Kidney capillary endothelial cell (primary cell): Measurements from ENCODE around the gene CADM2.

Source experiments
- DNase-seq: peaks from one replicate; pipeline ENCODE4 v3.0.0-alpha.2; 2018; ENCODE audit warnings: low spot score

The CADM2 gene

DNA sequence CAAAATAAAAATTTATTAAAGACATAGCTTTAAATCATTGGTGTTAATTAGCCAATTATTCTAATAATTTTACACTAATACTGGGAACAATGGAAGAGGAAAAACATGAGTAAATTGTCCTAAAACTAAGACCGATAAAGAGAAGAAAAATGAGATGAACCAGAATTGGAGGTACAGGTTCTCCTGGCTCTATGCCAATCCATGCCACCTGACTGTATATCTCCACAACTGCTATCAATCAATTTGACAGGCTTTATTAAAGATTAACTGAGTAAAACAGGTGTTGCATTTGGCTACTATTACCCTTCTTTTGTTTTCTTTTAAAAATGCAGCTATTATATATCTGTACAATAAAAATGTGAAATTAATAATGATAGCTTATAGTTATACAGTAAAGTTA is 850.0 kb downstream of the CADM2 start:
- no peak for DNase-seq

DNA sequence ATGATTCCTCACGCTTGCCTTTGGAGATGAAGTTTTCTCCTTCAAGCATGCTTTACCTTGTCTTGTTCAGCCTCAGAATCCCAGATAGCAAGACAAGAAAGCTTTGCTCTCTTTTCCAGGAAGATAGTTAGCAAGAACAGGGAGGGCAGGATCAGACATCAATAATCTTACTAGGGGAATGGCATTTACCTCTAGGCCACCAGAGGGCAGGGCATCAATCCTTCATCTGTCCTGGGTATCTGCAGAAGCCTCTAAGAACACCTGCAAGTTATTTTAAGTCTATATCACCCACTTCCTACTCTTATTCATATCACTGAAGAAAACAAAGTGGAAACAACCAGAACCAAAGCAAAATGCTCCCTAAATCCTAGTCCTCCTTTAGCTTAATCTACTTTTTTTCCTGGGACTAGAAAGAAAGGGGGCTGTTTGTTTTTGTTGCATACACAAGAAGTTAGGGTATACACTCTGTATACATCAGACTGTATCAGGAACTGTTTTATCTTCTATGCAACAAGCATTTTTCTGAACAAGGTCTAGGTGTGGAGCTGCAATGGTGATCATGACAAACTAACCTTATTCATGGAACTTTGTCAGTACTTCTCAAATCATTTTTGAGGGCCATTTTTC is 862.5 kb downstream of the CADM2 start:
- peak; percentile 6 for DNase-seq

DNA sequence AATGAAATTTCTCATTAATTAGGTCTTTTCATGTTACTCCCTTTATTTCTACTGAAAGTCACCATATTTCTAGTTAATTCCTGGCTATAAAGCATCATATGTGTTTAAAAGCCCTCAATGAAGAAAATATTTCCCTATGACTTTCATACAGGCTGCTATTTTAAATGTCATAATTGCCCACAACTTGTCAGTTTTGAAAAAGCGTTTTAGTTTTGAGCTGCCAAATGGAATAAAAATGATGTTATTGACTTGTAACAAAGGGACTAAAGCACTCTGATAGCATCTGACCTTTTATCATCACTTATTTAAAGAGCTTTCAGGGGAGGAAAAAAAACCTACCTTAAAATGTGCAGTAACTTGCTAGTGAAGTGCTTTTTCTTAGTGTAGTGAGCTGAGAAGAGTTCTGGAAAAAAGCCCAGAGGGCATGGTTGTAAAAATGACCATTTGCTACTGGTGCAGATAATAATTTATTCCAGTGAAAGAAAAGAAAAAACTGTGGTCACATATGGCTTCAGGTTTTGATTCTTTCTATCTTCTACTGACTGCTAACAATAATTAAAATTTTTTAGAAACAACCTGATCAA is 877.2 kb downstream of the CADM2 start:
- DNase-seq = no peak

DNA sequence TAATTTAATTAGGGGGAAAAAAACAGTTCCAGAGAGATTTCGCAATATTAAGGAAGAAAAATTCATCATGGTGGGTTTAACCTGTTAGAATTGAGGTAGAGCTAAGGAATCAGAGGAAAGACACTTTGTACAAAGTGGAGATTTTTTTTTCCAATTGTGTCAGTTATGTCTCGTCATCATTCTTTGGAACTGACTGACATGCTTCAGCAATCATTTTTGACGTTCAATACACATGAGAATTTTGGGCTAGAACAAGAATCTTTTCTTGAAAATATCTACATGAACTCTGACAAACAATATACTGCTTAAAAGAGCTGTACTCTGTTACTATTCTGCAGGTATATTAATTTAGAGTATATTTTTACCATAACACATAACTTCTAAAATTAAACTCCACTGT is 878.6 kb downstream of the CADM2 start:
- no peak for DNase-seq

DNA sequence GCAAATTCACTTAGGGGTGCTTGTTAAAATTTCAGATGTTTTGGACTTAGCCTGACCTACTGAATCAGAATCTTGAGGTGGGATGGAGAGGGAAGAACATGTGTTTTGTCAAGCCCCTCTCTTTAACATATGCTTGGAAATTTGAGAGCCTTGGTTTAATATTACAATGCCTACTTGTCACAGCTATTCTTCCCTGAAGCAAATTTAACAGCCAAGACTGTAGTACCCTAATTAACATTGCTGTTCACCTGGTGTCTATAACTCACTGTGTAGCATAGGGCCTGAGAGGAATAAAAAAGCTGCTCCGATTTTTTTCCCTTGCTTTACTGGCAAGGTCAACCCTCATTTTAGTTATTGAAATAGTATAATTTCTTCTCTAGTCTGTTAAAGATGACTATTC is 880.1 kb downstream of the CADM2 start:
- no peak for DNase-seq

DNA sequence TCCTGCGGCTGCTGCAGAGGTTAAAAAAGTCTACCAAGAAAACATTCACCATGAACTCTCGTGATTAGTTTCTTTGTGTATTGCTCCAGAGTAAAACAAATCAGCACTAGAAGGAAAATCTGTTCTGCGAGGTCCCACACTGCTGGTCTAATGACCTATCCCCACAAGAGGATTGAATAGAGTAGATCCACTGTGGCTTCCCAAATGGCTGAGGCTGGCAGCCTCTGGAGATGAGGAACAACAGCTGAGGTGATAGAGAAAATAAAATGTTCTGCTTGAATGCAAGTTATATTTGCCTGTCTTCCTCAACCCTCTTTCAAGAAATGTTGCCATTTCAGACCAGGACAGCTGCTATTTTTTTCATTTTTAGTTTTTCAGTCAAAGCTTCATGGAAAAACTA is 883.3 kb downstream of the CADM2 start:
- DNase-seq = no peak

DNA sequence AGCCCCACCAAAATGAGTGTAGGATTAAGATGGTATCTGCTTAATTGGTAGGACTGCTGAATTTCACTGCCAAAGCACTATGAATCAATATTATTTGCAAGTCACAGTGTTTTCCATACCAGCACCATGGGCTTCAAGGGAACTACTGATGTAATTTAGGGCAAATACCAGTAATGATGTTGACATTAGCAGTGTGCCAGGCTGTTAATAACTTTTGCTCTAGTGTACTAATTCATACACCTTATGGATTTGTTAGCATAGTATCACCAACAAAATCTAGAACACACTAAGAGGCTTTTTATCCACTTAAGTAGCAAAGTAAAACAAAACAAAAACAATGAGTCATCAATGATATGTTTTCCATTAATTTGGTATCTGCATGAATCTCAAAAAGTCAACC is 888.2 kb downstream of the CADM2 start:
- DNase-seq = no peak

DNA sequence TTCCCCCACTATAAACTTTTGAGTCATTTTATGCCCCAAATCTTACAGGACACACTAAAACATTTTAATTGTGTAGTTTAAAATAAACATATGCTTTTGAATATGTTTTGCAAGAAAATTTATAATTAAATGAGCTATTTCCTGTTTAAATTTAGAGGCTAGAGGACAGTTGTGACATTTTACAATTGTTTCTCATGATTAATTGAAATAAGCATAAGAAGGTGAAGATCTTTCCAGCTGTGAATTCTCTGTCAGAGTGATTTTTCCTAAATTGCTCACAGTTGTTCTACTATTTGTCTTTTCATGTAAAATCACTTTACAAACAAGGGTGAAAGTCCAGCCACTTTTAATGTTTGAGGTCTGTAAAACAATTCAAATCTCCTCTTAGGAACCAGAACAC is 892.3 kb downstream of the CADM2 start:
- DNase-seq = no peak

DNA sequence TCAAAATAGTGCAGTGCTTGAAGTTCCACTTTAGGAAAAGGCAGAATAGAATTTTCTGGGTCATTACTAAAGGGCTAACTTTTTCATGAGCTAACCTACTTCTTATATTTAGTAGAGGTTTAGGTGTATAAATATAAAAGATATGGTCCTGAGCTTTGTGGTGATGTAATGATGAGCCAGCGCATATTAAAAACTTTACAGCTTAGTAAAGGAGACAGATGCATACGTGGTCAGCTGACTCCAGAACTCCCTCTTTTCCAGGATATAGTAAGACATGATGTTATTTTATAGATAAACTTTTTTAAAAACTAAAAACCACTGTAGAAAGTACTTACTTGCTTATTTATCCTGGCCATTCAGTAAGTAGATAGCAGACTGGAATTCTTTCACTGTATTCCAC is 895.0 kb downstream of the CADM2 start:
- no peak for DNase-seq

DNA sequence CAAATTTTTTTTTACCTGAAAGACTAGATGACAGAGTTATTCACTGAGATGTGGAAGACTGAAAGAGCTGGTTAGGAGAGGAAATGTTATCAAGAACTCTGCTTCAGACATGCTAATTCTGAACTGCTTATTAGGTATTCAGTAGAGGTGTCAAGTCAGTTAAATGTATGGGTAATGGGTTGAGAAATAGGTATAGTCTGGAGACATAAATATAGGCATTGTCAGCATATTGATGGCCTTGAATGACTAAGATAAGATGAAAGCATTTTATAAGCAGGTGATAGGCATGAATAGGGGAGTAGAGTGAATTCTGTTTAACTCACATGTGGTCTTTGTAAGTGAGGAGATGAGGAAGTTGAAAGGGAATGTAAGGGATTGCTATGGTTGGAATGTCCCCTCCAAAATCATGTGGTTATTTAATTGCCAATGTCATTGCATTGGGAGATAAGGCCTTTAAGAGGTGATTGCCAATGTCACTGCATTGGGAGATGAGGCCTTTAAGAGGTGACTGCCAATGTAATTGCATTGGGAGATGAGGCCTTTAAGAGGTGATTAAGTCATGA is 904.2 kb downstream of the CADM2 start:
- no peak for DNase-seq

DNA sequence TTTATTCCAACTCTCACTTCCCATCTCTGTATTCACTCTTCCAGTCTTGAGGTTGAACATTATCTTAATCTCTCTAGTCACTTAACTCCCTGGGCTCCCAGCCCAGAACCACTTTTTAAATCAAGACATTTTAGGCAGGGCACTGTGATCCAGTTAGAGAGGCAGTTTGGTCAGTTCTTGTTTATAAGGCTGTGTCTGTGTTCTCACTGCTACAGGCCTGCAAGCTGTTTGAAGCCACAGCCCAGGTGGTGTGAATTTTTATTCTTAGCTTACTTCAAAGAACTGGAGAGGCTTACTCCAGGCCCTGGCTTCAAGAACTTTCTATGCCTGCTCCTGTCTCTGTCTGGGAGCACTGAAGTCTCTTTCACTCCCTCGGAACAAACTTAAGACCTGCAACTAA is 906.1 kb downstream of the CADM2 start:
- no peak for DNase-seq

DNA sequence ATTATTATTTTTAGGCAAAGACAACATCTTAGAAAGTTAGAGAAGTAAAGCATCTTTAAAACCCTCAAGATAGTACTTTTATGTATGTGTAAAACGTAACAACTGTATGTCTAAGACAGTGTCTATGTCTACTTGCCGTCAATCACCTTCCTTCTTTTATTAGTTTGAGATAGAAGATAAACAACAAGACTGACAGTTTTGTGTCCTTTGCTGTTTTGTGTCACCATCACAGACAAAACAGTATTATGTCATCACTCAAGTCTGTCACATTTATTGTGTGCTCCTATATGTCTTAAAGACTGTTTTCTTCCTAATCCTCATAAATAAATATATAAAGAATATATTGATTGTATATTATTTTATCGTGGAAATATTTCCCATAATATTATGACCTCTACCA is 908.3 kb downstream of the CADM2 start:
- no peak for DNase-seq

DNA sequence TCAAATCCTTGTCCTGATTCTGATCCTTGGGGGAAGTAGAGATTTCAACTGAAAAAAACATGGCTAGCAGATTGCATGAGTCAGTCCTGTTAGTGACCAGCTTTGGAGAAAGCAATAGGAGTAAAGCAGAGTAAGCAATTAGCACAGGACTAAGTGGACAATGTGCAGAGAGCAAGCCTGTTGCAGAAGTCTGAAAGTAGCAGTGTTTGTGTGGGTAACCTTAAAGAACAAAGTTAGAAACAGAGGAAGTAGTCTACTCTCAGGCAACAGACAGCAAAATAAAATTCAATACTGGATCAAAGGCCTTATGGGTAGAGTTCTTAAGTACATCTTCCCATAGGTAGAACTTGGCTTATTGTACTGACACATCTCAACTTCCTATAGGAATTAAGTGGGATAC is 916.8 kb downstream of the CADM2 start:
- DNase-seq = no peak

DNA sequence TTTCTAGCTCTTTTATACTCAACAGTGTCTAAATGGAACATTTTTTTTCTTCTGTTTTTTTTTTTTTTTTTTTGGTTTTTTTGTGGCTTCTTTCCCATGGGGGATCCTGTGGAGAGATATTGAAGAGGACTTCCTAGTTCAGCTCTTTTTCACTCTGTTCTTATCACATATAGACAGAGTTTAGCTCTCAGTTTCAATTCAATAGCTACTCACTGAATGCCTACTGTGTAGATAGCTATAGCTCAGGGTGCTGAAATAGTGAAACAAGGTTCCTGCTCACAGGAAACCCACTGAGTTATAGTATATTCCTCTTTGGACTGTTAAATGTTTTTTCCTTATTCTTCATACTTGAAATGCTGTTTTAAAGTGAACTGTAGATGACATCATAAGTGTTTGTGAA is 918.8 kb downstream of the CADM2 start:
- DNase-seq = no peak

DNA sequence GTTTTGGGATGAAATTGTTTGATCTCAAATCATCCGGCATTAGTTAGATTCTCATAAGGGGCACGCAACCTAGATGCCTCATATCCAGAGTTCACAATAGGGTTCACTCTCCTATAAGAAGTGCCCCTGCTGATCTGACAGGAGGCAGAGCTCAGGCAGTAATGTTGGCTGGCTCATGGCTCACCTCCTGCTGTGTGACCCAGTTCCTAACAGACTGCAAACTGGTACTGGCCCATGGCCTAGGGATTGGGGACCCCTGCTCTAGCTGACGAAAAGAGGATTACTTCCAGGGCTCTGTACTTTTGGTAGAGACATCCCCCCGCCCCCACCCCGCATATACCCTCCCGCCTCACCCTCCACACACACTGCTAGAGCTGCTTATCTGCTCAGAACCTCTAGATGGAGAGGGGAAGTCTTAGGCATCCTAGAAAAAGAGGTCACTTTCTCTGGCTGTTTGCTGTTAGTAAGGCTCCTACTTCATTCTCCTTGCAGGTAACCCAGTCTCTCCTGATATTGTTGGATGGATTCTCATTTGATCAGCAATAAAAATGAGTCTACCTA is 923.1 kb downstream of the CADM2 start:
- DNase-seq = no peak

DNA sequence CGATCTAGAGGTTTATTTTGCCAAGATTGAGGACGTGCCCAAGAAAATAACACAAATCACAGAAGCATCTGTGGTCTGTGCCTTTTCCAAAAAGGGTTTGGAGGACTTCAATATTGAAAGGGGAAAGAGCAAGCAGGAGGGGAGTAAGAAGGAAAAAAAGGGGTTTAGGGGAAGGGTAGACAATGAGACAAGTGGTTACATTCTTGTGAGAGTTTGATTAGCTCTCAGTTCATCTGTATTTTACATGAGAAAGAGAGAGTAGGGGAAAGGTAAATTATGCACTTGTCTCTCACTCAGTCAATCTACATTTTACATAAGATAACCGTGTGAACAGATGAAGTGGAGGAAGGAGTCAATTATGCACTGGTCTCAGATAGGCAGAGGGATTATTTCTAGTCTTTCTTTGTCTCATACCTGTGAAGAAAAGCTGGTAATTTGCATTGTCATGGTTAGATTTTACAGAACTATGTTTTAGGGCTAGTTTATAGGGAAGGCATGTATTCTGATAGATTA is 931.3 kb downstream of the CADM2 start:
- no peak for DNase-seq

DNA sequence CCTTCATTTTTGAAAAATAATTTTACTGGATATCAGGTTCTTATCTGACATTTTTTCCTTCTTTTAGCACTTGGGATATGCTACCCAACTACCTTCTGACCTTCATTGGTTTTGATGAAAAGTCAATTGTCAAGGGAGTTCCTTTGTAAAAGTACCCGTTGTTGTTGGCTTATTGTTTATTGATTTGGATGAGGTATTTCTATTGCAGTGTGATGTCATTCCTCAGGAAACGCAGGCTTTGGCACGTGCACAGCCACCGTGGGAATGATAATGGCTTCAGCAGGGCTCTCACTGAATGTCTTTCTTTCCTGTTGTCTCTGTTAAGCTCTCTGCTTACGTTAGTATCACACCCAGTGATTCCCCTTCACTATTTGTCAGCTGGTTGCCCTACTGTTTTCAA is 944.6 kb downstream of the CADM2 start:
- DNase-seq = no peak

DNA sequence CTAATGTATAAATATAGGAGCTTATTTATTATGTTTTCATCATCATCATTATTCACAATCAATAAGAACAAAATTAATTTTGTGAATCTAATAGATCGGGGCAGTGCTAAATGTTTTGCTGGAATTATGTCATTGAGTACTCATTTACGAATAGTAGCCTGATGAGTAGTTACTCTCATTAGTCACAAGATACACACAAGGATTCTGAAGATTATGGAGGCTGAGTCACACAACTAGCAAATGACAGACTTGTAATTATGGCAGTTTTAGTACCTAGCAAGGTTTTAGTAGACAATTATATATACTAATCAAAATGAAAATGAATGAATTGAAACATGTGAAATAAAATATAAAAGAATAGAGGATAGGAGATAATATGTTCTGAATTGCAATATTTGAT is 954.2 kb downstream of the CADM2 start:
- no peak for DNase-seq

DNA sequence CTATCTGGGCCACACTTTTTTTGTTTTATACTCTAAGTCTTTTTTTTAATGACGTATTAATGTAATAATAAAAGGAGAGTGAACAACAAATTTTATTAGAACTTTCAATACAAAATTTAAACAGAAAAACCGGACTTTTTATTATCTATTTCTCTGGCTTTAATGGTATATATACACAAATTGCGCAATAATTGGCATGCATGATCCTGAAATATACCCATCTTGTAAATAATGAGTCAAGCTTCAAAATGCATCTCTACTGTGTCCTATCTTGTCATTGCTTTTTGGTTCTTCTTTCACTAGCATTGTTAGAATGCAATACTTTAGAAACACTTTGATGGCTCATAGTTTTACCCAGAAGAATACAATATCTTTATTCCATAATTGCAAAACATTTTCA is 963.6 kb downstream of the CADM2 start:
- no peak for DNase-seq

DNA sequence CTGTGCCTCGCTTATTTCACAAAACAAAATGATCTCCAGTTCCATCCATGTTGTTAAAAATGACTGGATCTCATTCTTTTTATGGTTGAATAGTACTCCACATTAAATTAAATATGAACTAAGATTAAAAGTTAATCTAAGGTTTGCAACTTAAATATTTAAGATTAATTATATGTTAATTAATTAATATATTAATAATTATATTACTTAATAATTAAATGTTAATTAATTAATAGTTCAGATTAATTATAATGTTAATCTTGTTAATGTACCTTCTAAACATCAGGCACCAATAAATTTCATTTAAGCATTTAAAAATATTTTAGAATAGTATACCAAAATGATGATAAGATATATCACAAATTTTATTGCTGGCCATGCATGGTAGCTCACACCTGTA is 971.9 kb downstream of the CADM2 start:
- no peak for DNase-seq

DNA sequence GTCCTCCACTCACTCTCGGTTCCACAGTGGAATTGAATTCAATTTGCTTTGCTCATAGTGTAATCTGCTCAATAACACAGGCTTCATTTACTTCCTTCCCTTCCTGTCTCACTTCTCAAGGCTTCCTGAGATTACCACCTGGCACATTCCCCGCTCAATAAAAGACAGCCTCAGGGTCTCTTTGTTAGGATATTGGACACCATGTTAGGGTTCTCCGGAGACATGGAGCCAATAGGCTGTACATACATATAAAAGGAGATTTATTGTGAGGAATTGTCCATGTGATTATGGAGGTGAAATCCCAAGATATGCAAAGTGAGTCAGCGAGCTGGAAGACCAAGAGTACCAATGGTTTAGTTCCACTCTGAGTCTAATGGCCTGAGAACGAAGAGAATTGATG is 974.5 kb downstream of the CADM2 start:
- no peak for DNase-seq

DNA sequence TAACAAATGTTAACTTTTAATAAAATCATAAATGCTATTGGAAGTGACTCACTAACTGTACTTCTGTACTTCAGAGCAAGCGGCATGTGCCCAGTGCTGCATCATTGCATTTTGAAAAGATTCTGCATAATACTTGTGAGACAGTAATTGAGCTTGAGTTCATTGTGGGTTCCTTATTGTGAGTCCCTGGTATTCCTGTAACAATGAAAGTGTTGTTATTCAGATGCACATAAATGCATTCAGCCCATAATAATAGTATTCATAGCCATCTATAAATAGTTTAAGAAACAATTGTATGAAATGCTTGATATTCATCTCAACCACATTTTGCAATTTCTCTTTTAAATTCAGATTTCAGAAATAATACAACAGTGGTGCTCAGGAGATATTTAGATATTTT is 976.4 kb downstream of the CADM2 start:
- DNase-seq = no peak

DNA sequence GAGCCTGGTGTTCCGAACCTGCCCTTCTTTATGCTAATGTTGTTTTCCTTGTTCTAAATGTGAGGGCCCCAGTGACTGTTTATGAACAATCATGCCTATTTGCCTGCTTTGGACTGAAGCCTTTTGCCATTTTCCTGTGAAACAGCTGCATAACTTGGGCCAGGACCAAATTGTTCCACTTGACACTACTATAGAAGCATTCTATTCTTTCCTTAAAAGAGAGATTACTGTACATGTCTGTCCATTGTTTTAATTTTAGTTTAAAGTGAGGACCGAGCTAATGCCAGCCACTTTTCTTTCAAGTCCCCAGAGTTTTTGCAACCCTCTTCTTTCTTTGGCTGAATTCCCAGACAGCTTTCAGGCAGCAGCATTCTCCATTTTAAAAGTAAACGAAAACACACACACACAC is 980.3 kb downstream of the CADM2 start:
- no peak for DNase-seq

DNA sequence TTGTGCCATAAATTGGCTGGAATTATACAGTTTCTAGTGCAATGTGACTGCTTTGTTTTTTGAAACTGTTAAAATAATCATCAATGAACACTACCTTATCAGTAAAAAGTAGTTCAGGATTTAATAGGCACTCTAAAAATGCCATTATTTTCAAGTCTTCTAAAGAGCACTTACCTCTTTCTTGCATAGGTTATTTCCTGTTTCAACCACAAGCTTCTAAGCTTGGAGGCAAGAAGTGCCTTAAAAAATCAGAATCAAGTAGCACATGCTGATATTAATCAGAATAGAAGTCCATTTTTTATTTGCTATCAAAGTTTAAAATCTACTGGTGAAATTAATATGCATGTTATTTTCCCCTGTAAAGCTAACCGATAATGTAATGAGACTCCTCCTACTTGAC is 991.6 kb downstream of the CADM2 start:
- no peak for DNase-seq
